Smooth muscle cell (in vitro differentiated cells): ENCODE results near the gene DSC1. TPM values are rescaled to one million over a fixed set of nuclear protein-coding genes. Genes with fewer than 3 reads are reported as not detected.

Source experiments
- DNase-seq: peaks from one replicate; lab custom pipeline; 2025; ENCODE audit not compliant: unreplicated experiment; lab: John Stamatoyannopoulos, UW
- H2AFZ ChIP-seq: fragments of 200-600 bp; sonication (generic); 2 replicates; pipeline ENCODE4 v1.6.0; 2016; ENCODE audit warnings: antibody characterized with exemption, low read depth, mild to moderate bottlenecking
- H3F3A ChIP-seq: fragments of 200-600 bp; sonication (generic); 2 replicates; pipeline ENCODE4 v1.6.0; 2017; ENCODE audit warnings: antibody characterized with exemption, low read depth
- H3K27ac ChIP-seq: fragments of 200-600 bp; sonication (generic); 2 replicates; pipeline ENCODE4 v1.5.1; 2016; ENCODE audit warnings: low read depth, mild to moderate bottlenecking
- H3K27me3 ChIP-seq: fragments of 200-600 bp; sonication (generic); 2 replicates; pipeline ENCODE4 v1.6.1; 2016; ENCODE audit warnings: low read depth, mild to moderate bottlenecking
- H3K36me3 ChIP-seq: fragments of 200-600 bp; sonication (generic); 2 replicates; pipeline ENCODE4 v1.5.1; 2016; ENCODE audit warnings: low read depth
- H3K4me1 ChIP-seq: fragments of 200-600 bp; sonication (generic); 2 replicates; pipeline ENCODE4 v1.5.1; 2016; ENCODE audit warnings: low read depth
- H3K4me2 ChIP-seq: fragments of 200-600 bp; sonication (generic); 2 replicates; pipeline ENCODE4 v1.6.0; 2016; ENCODE audit warnings: mild to moderate bottlenecking
- H3K4me3 ChIP-seq: fragments of 200-600 bp; sonication (generic); 2 replicates; pipeline ENCODE4 v1.5.1; 2016; ENCODE audit warnings: mild to moderate bottlenecking
- H3K79me2 ChIP-seq: fragments of 200-600 bp; sonication (generic); 2 replicates; pipeline ENCODE4 v1.6.0; 2016; ENCODE audit warnings: low read depth, mild to moderate bottlenecking
- H3K9ac ChIP-seq: fragments of 200-600 bp; sonication (generic); 2 replicates; pipeline ENCODE4 v1.6.0; 2016; ENCODE audit warnings: low read depth
- H3K9me3 ChIP-seq: fragments of 200-600 bp; sonication (generic); replicated peaks from 2 replicates; pipeline ENCODE4 v1.5.1; 2016; ENCODE audit warnings: low read depth
- H4K20me1 ChIP-seq: fragments of 200-600 bp; sonication (generic); 2 replicates; pipeline ENCODE4 v1.6.0; 2016; ENCODE audit warnings: low read depth
- CTCF ChIP-seq: fragments of 200-600 bp; sonication (generic); IDR thresholded peaks from 2 replicates; pipeline ENCODE4 v1.5.1; 2017; ENCODE audit warnings: borderline replicate concordance, mild to moderate bottlenecking, antibody characterized with exemption; ENCODE audit not compliant: insufficient read depth, poor library complexity, severe bottlenecking
- WGBS: methylation state at CpG from one replicate; pipeline ENCODE4 v1.1.7; 2016; ENCODE audit warnings: low lambda C conversion rate; 5-methylcytosine and 5-hydroxymethylcytosine counted together
- polyA plus RNA-seq: library from polyadenylated mRNA; unstranded; fragments of >200 nt; fragmentation: Nextera tagmentation; extraction: Ambion mirVana; gene quantifications from 2 replicates; pipeline ENCODE4 v1.2.1, GENCODE V29; 2016
- total RNA-seq: library from RNA; depleted of rRNA; stranded (reverse); fragments of >200 nt; gene quantifications from 2 replicates; pipeline ENCODE4 v1.2.3, GENCODE V29; 2014

The DSC1 gene
- total and polyA plus RNA-seq, 2 experiments from 2014 or later, result 5.0 to 54.7 TPM

- 88% methylated on average over 2 of the region's 2 CpGs for WGBS
- H3K4me1 ChIP-seq, result no peaks in the 10 kb centered on the region
- no peak for DNase-seq
- no peaks in the 10 kb centered on the region for H3K9me3 ChIP-seq
- no peak overlapping the region for H3K9ac ChIP-seq
- H3F3A ChIP-seq, result no peaks in the 10 kb centered on the region
- H3K27me3 ChIP-seq, result no peaks in the 10 kb centered on the region
- H3K27ac ChIP-seq, result no peak overlapping the region
- no peaks in the 10 kb centered on the region for H3K36me3 ChIP-seq
- no peaks in the 10 kb centered on the region for H4K20me1 ChIP-seq
- no peaks in the 10 kb centered on the region for H3K79me2 ChIP-seq
- TF ChIP-seq CTCF, result no peak
- H3K4me2 ChIP-seq, result no peak overlapping the region
- H3K4me3 ChIP-seq, result no peak overlapping the region
- H2AFZ ChIP-seq, result no peak overlapping the region
These were observed 49.9 kb downstream of the DSC1 start for GRCh38 chr18:31112804-31113203.

- Histone ChIP-seq H3K9me3 (no peaks in the 10 kb centered on the region), H3K79me2 (peaks cover 2% of the 10 kb centered on the region), H3K27ac (no peak overlapping the region), H4K20me1 (no peaks in the 10 kb centered on the region), H3K9ac (no peak overlapping the region), H3K4me1 (peaks cover 5% of the 10 kb centered on the region), H3K27me3 (no peaks in the 10 kb centered on the region), H3K4me3 (no peak overlapping the region), H2AFZ (no peak overlapping the region), H3K4me2 (no peak overlapping the region), H3F3A (peaks cover 10% of the 10 kb centered on the region), H3K36me3 (no peaks in the 10 kb centered on the region)
- TF ChIP-seq CTCF, result no peak
- 89% methylated on average over 3 of the region's 3 CpGs for WGBS
- no peak for DNase-seq
These were observed 56.9 kb downstream of the DSC1 start for GRCh38 chr18:31105733-31106132.

GRCh38 chr18:31104444-31104843 is 58.2 kb downstream of the DSC1 start:
- Histone ChIP-seq H3K9ac (peak overlapping the region; percentile 91), H3F3A (peaks cover 10% of the 10 kb centered on the region), H3K36me3 (no peaks in the 10 kb centered on the region), H2AFZ (no peak overlapping the region), H3K4me1 (peaks cover 5% of the 10 kb centered on the region), H3K27me3 (no peaks in the 10 kb centered on the region), H3K27ac (peak overlapping the region; percentile 92), H3K9me3 (no peaks in the 10 kb centered on the region), H4K20me1 (peaks cover 5% of the 10 kb centered on the region), H3K4me2 (no peak overlapping the region), H3K4me3 (no peak overlapping the region), H3K79me2 (peaks cover 15% of the 10 kb centered on the region)
- DNase-seq, result no peak
- TF ChIP-seq CTCF, result no peak
- 95% methylated on average over 3 of the region's 3 CpGs for WGBS

GRCh38 chr18:31103423-31103822 is 59.2 kb downstream of the DSC1 start:
- H3K9me3 ChIP-seq, result no peaks in the 10 kb centered on the region
- peak overlapping the region; percentile 95 for H3K4me3 ChIP-seq
- no peaks in the 10 kb centered on the region for H3K36me3 ChIP-seq
- H3K27me3 ChIP-seq, result no peaks in the 10 kb centered on the region
- H3K27ac ChIP-seq, result peak overlapping the region; percentile 92
- H3K79me2 ChIP-seq, result peaks cover 24% of the 10 kb centered on the region
- no peak for DNase-seq
- WGBS, result 59% methylated on average over 3 of the region's 3 CpGs
- peaks cover 5% of the 10 kb centered on the region for H3K4me1 ChIP-seq
- H3F3A ChIP-seq, result peaks cover 10% of the 10 kb centered on the region
- peak overlapping the region; percentile 91 for H3K9ac ChIP-seq
- TF ChIP-seq CTCF, result no peak
- H3K4me2 ChIP-seq, result peak overlapping the region; percentile 92
- peaks cover 5% of the 10 kb centered on the region for H4K20me1 ChIP-seq
- H2AFZ ChIP-seq, result no peak overlapping the region
